Astrocyte (in vitro differentiated cells and primary cell): ENCODE data around the gene LAMC1. TPM values are rescaled to one million over a fixed set of nuclear protein-coding genes. Genes with fewer than 3 reads are reported as not detected.

ENCODE experiments used
- DNase-seq: peaks from one replicate; pipeline ENCODE4 v3.0.0-alpha.2; 2010; ENCODE audit warnings: low read depth
- FAIRE-seq: peaks from 2 replicates; lab custom pipeline; 2011; peaks lifted over from hg19 to GRCh38; lab: Jason Lieb, UNC
- H2AFZ ChIP-seq: 2 replicates; pipeline ENCODE4 v1.6.0; 2012; ENCODE audit warnings: low read depth, low read length, inconsistent platforms
- H3K27ac ChIP-seq: 2 replicates; pipeline ENCODE4 v1.5.1; 2011; ENCODE audit warnings: low read depth, low read length, inconsistent platforms
- H3K27me3 ChIP-seq: 2 replicates; pipeline ENCODE4 v1.6.0; 2011; ENCODE audit warnings: low read length, inconsistent platforms; ENCODE audit not compliant: insufficient read depth
- H3K36me3 ChIP-seq: 2 replicates; pipeline ENCODE4 v1.5.1; 2011; ENCODE audit warnings: low read length, inconsistent platforms; ENCODE audit not compliant: insufficient read depth
- H3K4me1 ChIP-seq: 2 replicates; pipeline ENCODE4 v1.5.1; 2011; ENCODE audit warnings: low read length, inconsistent platforms; ENCODE audit not compliant: insufficient read depth
- H3K4me2 ChIP-seq: 2 replicates; pipeline ENCODE4 v1.6.0; 2012; ENCODE audit warnings: low read length, inconsistent platforms
- H3K4me3 ChIP-seq: 2 replicates; pipeline ENCODE4 v1.5.1; 2011; ENCODE audit warnings: low read depth, mild to moderate bottlenecking, low read length, inconsistent platforms; ENCODE audit not compliant: insufficient read depth
- H3K79me2 ChIP-seq: 2 replicates; pipeline ENCODE4 v1.6.0; 2012; ENCODE audit warnings: mild to moderate bottlenecking, low read length, inconsistent platforms; ENCODE audit not compliant: insufficient read depth
- H3K9ac ChIP-seq: 2 replicates; pipeline ENCODE4 v1.6.0; 2012; ENCODE audit warnings: mild to moderate bottlenecking, low read length, inconsistent platforms
- H3K9me3 ChIP-seq: 2 replicates; pipeline ENCODE4 v1.5.1; 2012; ENCODE audit warnings: low read depth, mild to moderate bottlenecking, low read length, inconsistent platforms; ENCODE audit not compliant: insufficient read depth
- H4K20me1 ChIP-seq: 2 replicates; pipeline ENCODE4 v1.6.0; 2012; ENCODE audit warnings: low read length, inconsistent platforms; ENCODE audit not compliant: insufficient read depth
- H3K27ac Mint-ChIP-seq: one replicate; pipeline ENCODE4 v1.8.0; 2021; ENCODE audit warnings: mild to moderate bottlenecking, mixed read lengths; ENCODE audit not compliant: unreplicated experiment
- H3K27me3 Mint-ChIP-seq: one replicate; pipeline ENCODE4 v1.8.0; 2021; ENCODE audit warnings: low read depth, mixed read lengths; ENCODE audit not compliant: unreplicated experiment
- H3K36me3 Mint-ChIP-seq: one replicate; pipeline ENCODE4 v1.8.0; 2021; ENCODE audit warnings: low read depth, mixed read lengths; ENCODE audit not compliant: unreplicated experiment
- H3K4me1 Mint-ChIP-seq: one replicate; pipeline ENCODE4 v1.8.0; 2021; ENCODE audit warnings: low read depth, mixed read lengths; ENCODE audit not compliant: unreplicated experiment
- H3K4me3 Mint-ChIP-seq: one replicate; pipeline ENCODE4 v1.8.0; 2021; ENCODE audit warnings: mild to moderate bottlenecking, moderate library complexity, mixed read lengths; ENCODE audit not compliant: unreplicated experiment
- H3K9me3 Mint-ChIP-seq: one replicate; pipeline ENCODE4 v1.8.0; 2021; ENCODE audit warnings: mild to moderate bottlenecking, mixed read lengths; ENCODE audit not compliant: unreplicated experiment
- CTCF ChIP-seq: IDR thresholded peaks from 2 replicates; pipeline ENCODE4 v1.5.1; 2011; ENCODE audit warnings: low read depth, mild to moderate bottlenecking, inconsistent platforms, low read length, moderate library complexity; ENCODE audit not compliant: insufficient read depth
- EZH2 ChIP-seq: IDR thresholded peaks from 2 replicates; pipeline ENCODE4 v1.6.1; 2012; ENCODE audit warnings: mild to moderate bottlenecking, low read length, inconsistent platforms; ENCODE audit not compliant: insufficient read depth
- total RNA-seq: library from RNA; stranded (reverse); gene quantifications from 2 replicates; pipeline ENCODE4 v1.2.1, GENCODE V29; 2021

Gene LAMC1
- total RNA-seq, 1 donor from 2014 or later: 270 TPM

- H3K4me3 Mint-ChIP-seq: no peak overlapping the region
- DNase-seq (peak; percentile 73), FAIRE-seq (no peak)
- no peaks in the 10 kb centered on the region for H3K9me3 ChIP-seq
- peak overlapping the region; percentile 37 for H3K27ac ChIP-seq
- H3K27me3 Mint-ChIP-seq: no peaks in the 10 kb centered on the region
- peaks cover 16% of the 10 kb centered on the region for H3K4me1 Mint-ChIP-seq
- no peak overlapping the region for H2AFZ ChIP-seq
- H3K4me2 ChIP-seq: peak overlapping the region; percentile 25
- H3K79me2 ChIP-seq: peaks cover 94% of the 10 kb centered on the region
- no peaks in the 10 kb centered on the region for H3K27me3 ChIP-seq
- H4K20me1 ChIP-seq: peaks cover 75% of the 10 kb centered on the region
- H3K9me3 Mint-ChIP-seq: no peaks in the 10 kb centered on the region
- peaks cover 14% of the 10 kb centered on the region for H3K4me1 ChIP-seq
- H3K27ac Mint-ChIP-seq: peak overlapping the region; percentile 44
- TF ChIP-seq CTCF (no peak), EZH2 (no peak)
- H3K36me3 Mint-ChIP-seq: peaks cover 13% of the 10 kb centered on the region
- H3K4me3 ChIP-seq: no peak overlapping the region
- H3K9ac ChIP-seq: no peak overlapping the region
- H3K36me3 ChIP-seq: peaks cover 31% of the 10 kb centered on the region
These were observed 82.2 kb downstream of the LAMC1 start for GRCh38 chr1:183105449-183105848.

- FAIRE-seq (no peak), DNase-seq (peak; percentile 62)
- H3K36me3 Mint-ChIP-seq: peaks cover 13% of the 10 kb centered on the region
- no peaks in the 10 kb centered on the region for H3K9me3 Mint-ChIP-seq
- H3K9ac ChIP-seq: no peak overlapping the region
- peaks cover 16% of the 10 kb centered on the region for H3K4me1 Mint-ChIP-seq
- H3K4me2 ChIP-seq: no peak overlapping the region
- peak overlapping the region; percentile 44 for H3K27ac Mint-ChIP-seq
- no peak overlapping the region for H3K4me3 ChIP-seq
- no peaks in the 10 kb centered on the region for H3K9me3 ChIP-seq
- peaks cover 69% of the 10 kb centered on the region for H4K20me1 ChIP-seq
- H3K27ac ChIP-seq: peak overlapping the region; percentile 37
- TF ChIP-seq CTCF (no peak), EZH2 (no peak)
- no peaks in the 10 kb centered on the region for H3K27me3 ChIP-seq
- H3K4me1 ChIP-seq: peaks cover 7% of the 10 kb centered on the region
- no peaks in the 10 kb centered on the region for H3K27me3 Mint-ChIP-seq
- no peak overlapping the region for H3K4me3 Mint-ChIP-seq
- no peak overlapping the region for H2AFZ ChIP-seq
- H3K36me3 ChIP-seq: peaks cover 36% of the 10 kb centered on the region
- H3K79me2 ChIP-seq: peaks cover 92% of the 10 kb centered on the region
These were observed 82.9 kb downstream of the LAMC1 start for GRCh38 chr1:183106166-183106565.

- peaks cover 13% of the 10 kb centered on the region for H3K36me3 Mint-ChIP-seq
- H3K4me3 ChIP-seq: no peak overlapping the region
- H3K4me3 Mint-ChIP-seq: no peak overlapping the region
- no peaks in the 10 kb centered on the region for H3K27me3 Mint-ChIP-seq
- TF ChIP-seq CTCF (no peak), EZH2 (no peak)
- no peaks in the 10 kb centered on the region for H3K9me3 ChIP-seq
- H3K4me2 ChIP-seq: no peak overlapping the region
- no peak for FAIRE-seq
- H3K79me2 ChIP-seq: peaks cover 86% of the 10 kb centered on the region
- H4K20me1 ChIP-seq: peaks cover 63% of the 10 kb centered on the region
- H3K9me3 Mint-ChIP-seq: no peaks in the 10 kb centered on the region
- no peaks in the 10 kb centered on the region for H3K27me3 ChIP-seq
- peaks cover 6% of the 10 kb centered on the region for H3K4me1 ChIP-seq
- H3K27ac Mint-ChIP-seq: no peak overlapping the region
- DNase-seq: peak; percentile 47
- no peak overlapping the region for H3K27ac ChIP-seq
- H2AFZ ChIP-seq: no peak overlapping the region
- peaks cover 16% of the 10 kb centered on the region for H3K4me1 Mint-ChIP-seq
- H3K9ac ChIP-seq: no peak overlapping the region
- peaks cover 41% of the 10 kb centered on the region for H3K36me3 ChIP-seq
These were observed 83.5 kb downstream of the LAMC1 start for GRCh38 chr1:183106746-183107145.
